B cell (primary cell): ENCODE data around the gene SLC23A3.

Source experiments
- EZH2 ChIP-seq: IDR thresholded peaks from 2 replicates; pipeline ENCODE4 v1.6.1; 2012; ENCODE audit warnings: borderline replicate concordance, low read depth, mild to moderate bottlenecking, moderate library complexity, low read length; ENCODE audit not compliant: insufficient read depth, poor library complexity, severe bottlenecking
- TF ChIP-seq, protein P1 (sequence below): fragments of 200-600 bp; IDR thresholded peaks from one replicate; pipeline ENCODE4 v1.8.0; 2022; ENCODE audit warnings: antibody characterized with exemption, mild to moderate bottlenecking

DNA sequence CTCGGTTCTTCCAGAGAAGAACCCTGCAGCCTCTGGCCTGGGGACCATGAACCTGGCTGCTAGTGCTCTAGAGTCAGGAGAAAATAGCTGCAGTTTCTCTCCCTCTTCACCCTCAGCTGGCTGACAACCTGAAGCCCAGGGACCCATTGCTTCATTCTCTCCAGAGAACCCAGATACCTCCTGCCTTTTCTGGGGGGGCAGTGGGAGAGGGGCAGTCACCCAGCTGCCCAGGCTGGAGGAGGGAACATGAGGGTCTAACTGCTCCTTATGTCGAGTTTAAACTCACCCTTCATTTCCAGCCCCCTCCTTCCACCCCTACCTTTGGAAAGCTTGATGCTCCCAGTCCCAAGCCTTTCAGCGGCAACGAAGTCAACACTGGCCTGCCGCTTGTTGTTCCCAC lies 29.1 kb upstream of the SLC23A3 start:
- TF ChIP-seq, protein P1, sequence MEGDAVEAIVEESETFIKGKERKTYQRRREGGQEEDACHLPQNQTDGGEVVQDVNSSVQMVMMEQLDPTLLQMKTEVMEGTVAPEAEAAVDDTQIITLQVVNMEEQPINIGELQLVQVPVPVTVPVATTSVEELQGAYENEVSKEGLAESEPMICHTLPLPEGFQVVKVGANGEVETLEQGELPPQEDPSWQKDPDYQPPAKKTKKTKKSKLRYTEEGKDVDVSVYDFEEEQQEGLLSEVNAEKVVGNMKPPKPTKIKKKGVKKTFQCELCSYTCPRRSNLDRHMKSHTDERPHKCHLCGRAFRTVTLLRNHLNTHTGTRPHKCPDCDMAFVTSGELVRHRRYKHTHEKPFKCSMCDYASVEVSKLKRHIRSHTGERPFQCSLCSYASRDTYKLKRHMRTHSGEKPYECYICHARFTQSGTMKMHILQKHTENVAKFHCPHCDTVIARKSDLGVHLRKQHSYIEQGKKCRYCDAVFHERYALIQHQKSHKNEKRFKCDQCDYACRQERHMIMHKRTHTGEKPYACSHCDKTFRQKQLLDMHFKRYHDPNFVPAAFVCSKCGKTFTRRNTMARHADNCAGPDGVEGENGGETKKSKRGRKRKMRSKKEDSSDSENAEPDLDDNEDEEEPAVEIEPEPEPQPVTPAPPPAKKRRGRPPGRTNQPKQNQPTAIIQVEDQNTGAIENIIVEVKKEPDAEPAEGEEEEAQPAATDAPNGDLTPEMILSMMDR: no peak
- TF ChIP-seq EZH2: no peak
